ENCODE data around the gene CD47.

The CD47 gene

GRCh38 chr3:108018552-108018951, 72.3 kb downstream of the CD47 start:
- in situ Hi-C loops (cut with HindIII; ENCODE audit: low sequenced_read_pairs), result no loop called here

- in situ Hi-C loops (cut with HindIII; ENCODE audit: low sequenced_read_pairs), result no loop called here
Observed at GRCh38 chr3:108017587-108017986, 73.2 kb downstream of the CD47 start.

DNA sequence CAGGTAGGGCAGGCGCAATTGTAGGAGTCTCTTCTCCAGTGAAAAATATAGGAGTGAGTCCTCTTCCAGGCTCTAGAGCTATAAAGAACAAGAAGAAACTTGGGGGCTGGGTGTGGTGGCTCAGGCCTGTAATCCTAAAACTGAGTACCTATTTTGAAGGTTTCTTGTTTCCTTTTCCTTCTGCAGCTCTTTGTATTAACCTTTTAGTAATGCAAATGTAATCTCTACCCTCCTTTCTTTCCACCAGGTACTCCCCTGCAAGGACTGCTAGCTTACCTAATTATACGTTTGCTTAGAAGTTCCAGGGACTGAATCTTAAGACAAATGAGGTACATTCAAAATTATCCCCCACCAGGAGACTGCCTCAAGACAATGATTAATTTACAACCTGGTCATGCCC, 75.9 kb downstream of the CD47 start:
- in situ Hi-C loops (cut with HindIII; ENCODE audit: low sequenced_read_pairs), result no loop called here

DNA sequence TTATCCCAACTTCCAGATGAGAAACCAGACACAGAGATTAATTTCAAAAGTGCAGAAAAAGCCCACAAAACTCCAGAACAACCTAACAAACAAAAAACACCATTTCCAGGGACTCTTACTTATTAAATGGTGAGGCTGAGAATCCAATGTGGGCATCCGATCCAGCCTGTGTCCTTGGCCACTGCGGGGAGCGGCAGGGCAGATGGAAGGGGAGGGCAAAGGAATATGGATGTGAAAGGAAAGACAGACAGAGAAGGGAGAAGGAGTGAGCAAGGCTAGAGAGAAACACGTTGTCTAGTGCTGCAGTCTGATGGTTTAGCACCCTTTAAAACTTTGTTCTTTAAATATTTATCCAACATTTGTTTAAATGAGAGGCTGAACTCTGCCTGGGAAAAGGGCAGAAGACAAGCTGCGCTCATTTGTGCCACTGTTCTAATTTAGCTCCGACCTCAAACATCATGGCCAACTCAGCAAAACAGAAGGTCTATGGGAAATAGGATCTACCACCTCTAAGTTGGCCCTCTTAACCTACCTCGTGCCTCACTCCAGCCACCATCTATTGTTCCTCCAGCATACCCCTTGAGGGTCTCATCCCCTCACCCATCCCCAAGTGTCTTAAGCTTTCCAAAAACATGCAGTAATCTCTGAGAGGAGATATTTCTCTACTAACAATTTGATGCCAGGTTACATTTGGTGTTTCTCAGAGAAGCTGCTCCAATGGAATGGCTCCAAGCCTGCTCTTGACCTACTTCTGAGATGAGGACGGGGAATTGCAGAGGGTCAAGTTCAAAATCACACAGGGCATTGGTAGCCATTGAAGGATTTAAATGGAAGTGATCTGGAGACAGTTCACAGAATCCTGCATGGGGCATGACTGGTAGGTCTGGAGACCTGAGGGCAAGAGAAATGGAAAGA, 77.4 kb downstream of the CD47 start:
- in situ Hi-C loops (cut with HindIII; ENCODE audit: low sequenced_read_pairs), result no loop called here

- in situ Hi-C loops (cut with HindIII; ENCODE audit: low sequenced_read_pairs), result no loop called here
Observed at GRCh38 chr3:108012304-108012703, 78.5 kb downstream of the CD47 start.

- in situ Hi-C loops (cut with HindIII; ENCODE audit: low sequenced_read_pairs), result no loop called here
Observed at GRCh38 chr3:108011616-108012015, 79.2 kb downstream of the CD47 start.

DNA sequence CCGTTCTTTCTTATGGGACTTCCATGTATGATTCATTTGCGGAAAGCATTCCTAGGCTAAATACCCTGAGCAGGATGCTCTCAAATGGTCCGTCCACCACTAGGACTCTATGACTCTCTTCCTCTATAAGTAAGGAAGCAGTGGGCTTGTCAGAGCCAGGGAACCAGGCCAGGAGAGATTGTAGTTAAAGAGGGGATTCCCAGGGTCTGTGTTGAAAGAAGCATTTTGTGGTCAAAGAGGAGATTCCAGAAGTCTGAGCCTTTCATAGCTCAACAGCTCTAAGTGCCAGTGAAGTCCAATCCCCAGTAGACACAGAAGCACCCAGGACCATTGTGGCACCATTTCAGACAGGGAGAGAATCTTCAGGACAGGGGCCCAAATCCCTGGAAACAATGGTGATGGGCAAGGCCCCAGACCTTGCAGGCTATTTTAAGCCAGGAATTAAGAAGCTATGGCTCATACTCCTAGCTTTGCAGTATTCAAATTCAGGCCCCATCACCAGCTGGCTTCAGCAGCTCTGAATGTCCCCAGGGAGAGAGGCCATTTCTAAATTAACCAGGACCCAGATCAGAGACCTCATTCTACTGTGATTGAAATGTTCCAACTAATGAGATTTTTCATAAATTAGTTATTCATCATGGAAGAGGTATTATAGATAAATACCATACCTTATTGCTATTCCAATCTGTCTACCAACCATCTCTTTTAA, 81.7 kb downstream of the CD47 start:
- in situ Hi-C loops (cut with HindIII; ENCODE audit: low sequenced_read_pairs), result no loop called here

- in situ Hi-C loops (cut with HindIII; ENCODE audit: low sequenced_read_pairs), result no loop called here
Observed at GRCh38 chr3:108008106-108008505, 82.7 kb downstream of the CD47 start.

GRCh38 chr3:108006881-108007331, 83.9 kb downstream of the CD47 start:
- in situ Hi-C loops (cut with HindIII; ENCODE audit: low sequenced_read_pairs), result no loop called here

GRCh38 chr3:108006077-108006771, 84.6 kb downstream of the CD47 start:
- in situ Hi-C loops (cut with HindIII; ENCODE audit: low sequenced_read_pairs), result no loop called here

DNA sequence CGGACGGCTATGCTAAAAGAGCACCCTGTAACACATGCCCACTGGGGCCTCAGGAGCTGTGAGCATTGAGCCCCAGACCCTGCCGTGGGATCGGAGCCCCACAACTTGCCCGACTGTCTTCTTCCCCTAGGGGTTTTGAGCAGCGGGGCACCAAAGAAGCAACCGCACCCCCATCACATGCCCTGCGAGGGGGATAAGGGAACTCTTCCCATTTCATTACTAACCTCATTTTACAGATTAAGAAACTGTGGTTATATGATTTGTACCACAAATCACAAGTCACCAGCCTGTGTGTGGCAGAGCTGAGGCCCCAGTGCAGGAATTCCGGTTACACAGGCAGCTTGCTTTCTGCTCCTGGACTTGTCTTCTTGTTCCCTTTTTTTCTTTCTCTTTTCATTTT, 86.2 kb downstream of the CD47 start:
- in situ Hi-C loops (cut with HindIII; ENCODE audit: low sequenced_read_pairs), result no loop called here

DNA sequence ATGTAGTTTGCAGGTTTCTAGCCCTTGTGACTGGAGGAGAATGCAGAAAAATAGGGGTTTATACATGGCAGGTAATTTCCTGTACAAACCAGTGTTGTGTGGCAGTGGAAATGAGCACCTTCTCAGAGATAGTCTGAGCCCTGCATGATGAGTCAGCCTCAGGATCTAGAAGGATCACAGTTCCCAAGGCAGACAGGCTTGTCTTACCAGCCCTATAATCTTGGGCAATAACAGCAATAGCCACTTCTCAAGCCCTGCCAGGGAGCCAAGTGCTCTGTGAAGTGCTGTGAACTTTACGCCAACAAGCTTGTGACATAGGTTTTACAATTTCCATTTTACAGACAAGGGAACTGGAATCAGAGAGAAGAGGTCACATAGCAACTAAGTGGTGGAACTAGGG, 89.4 kb downstream of the CD47 start:
- in situ Hi-C loops (cut with HindIII; ENCODE audit: low sequenced_read_pairs), result no loop called here

DNA sequence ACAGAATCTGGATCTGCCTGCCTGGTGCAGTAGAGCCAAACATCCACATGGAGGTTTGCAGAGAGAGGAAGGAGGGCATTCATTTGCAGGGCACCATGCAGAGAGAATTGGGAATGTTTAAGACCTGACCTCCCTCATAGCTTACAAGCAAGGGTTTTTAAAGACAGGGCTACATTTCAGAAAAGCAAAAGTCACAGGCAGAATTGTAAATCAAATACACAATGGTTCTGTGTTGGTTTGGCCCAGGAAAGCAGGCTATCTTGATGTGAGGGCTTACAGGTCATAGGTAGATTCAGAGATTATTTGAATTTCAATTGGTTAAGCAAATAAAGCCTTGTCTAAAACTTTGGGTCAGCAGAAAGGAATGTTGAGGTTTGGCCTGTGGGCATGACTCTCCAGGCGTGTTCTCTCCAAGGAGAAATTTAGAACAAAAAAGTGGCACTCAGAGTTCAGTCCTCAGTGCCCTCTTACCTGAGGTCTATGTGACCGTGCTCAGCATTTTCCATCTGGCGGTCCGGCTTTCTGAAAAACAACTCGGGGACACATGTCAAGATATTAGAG, 91.5 kb downstream of the CD47 start:
- in situ Hi-C loops (cut with HindIII; ENCODE audit: low sequenced_read_pairs), result no loop called here

DNA sequence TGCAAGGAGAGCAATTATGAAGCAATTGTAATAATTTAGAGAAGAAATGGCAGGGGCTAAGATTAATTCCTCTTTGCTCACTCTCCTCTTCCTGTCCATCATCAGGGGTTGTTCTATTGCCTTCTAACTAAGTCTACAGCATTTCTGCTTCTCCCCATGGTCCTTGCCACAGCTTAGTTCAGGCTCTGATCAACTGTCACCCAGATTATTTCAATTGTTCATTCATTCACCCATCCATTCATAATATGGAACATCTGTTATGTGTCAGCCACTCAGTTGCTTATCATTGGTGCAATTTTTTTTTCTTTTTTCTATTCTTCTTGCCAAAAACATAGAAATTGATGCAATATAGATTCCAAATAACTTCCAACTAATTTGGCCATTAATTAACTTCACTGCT, 93.2 kb downstream of the CD47 start:
- in situ Hi-C loops (cut with HindIII; ENCODE audit: low sequenced_read_pairs), result no loop called here

GRCh38 chr3:107995823-107996222, 95.0 kb downstream of the CD47 start:
- in situ Hi-C loops (cut with HindIII; ENCODE audit: low sequenced_read_pairs), result no loop called here

- in situ Hi-C loops (cut with HindIII; ENCODE audit: low sequenced_read_pairs), result no loop called here
Observed at GRCh38 chr3:107994956-107995715, 95.7 kb downstream of the CD47 start.

DNA sequence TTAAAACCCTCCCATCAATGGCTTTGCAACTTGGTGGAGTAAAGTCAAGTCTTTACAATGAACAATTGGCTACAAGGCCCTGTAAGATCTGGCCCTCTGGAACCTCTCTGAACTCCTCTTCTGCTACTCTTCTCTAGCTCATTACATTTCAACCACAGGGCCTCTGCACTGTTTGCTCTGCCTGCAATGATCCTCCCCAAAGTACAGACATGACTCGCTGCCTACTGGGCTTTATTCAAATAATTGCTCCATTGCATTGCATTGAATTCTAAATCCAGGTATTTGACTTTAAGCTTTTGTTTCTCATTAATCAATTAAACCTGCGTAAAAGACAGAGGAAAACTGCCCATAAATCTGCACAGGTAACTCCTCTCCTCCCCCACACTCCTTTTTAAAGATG, 96.7 kb downstream of the CD47 start:
- in situ Hi-C loops (cut with HindIII; ENCODE audit: low sequenced_read_pairs), result no loop called here

- in situ Hi-C loops (cut with HindIII; ENCODE audit: low sequenced_read_pairs), result no loop called here
Observed at GRCh38 chr3:107993771-107994170, 97.1 kb downstream of the CD47 start.
